A673 (cell line): ENCODE results near the gene CHTF8. TPM values are rescaled to one million over a fixed set of nuclear protein-coding genes. Genes with fewer than 3 reads are reported as not detected.

Source experiments
- BruUV-seq: library from RNA; stranded (reverse); fragments of 400-500 nt; replicated peaks from 2 replicates; lab custom pipeline; 2021; lab: Mats Ljungman, UMichigan
- CTCF ChIA-PET: fragments of 300-600 bp; sonication (Branson Sonifier 250); formaldehyde crosslinking; loops from one replicate; lab custom pipeline; 2022; ENCODE audit warnings: antibody characterized with exemption; lab: Charles Lee
- POLR2A ChIA-PET: fragments of 300-600 bp; sonication (Branson Sonifier 250); formaldehyde crosslinking; loops from one replicate; lab custom pipeline; 2022; ENCODE audit warnings: antibody characterized with exemption; ENCODE audit not compliant: low non-redundant PET; lab: Charles Lee
- DNase-seq: peaks from one replicate; pipeline ENCODE4 v3.0.0-alpha.2; 2015; ENCODE audit warnings: low spot score
- H3K27ac ChIP-seq: fragments of 200-600 bp; sonication (generic); 2 replicates; pipeline ENCODE4 v1.5.1; 2016; ENCODE audit warnings: mixed run types, low read depth, mild to moderate bottlenecking, mixed read lengths, antibody characterized with exemption, low read length; ENCODE audit not compliant: poor library complexity, severe bottlenecking
- H3K27me3 ChIP-seq: fragments of 200-600 bp; sonication (generic); replicated peaks from 2 replicates; pipeline ENCODE4 v1.6.1; 2017; ENCODE audit warnings: mixed run types, low read depth, mild to moderate bottlenecking, mixed read lengths, antibody characterized with exemption, low read length; ENCODE audit not compliant: insufficient read depth, poor library complexity
- H3K36me3 ChIP-seq: fragments of 200-600 bp; sonication (generic); 2 replicates; pipeline ENCODE4 v1.6.1; 2016; ENCODE audit warnings: mixed run types, mild to moderate bottlenecking, mixed read lengths, antibody characterized with exemption, low read length; ENCODE audit not compliant: insufficient read depth, poor library complexity, severe bottlenecking
- H3K4me1 ChIP-seq: fragments of 200-600 bp; sonication (generic); 2 replicates; pipeline ENCODE4 v1.6.1; 2017; ENCODE audit warnings: mixed run types, mild to moderate bottlenecking, mixed read lengths, antibody characterized with exemption, low read length; ENCODE audit not compliant: insufficient read depth, poor library complexity, severe bottlenecking
- H3K4me3 ChIP-seq: fragments of 200-600 bp; sonication (generic); 2 replicates; pipeline ENCODE4 v1.5.1; 2016; ENCODE audit warnings: low read depth, mixed run types, mild to moderate bottlenecking, mixed read lengths, low read length; ENCODE audit not compliant: poor library complexity, severe bottlenecking
- H3K9me3 ChIP-seq: fragments of 200-600 bp; sonication (generic); 2 replicates; pipeline ENCODE4 v1.6.1; 2016; ENCODE audit warnings: mixed run types, low read depth, mild to moderate bottlenecking, mixed read lengths, antibody characterized with exemption, low read length; ENCODE audit not compliant: poor library complexity, severe bottlenecking
- CTCF ChIP-seq: fragments of 300-800, 200-600 bp; sonication (generic); conservative IDR thresholded peaks from 2 replicates; pipeline ENCODE4 v1.5.1; 2017; ENCODE audit warnings: low read depth, mild to moderate bottlenecking, antibody characterized with exemption, low read length, moderate library complexity, mixed read lengths
- EZH2 ChIP-seq: fragments of 200-600 bp; sonication (generic); IDR thresholded peaks from 2 replicates; pipeline ENCODE4 v1.6.1; 2017; ENCODE audit warnings: borderline replicate concordance, low read depth, mild to moderate bottlenecking, mixed read lengths, antibody characterized with exemption, low read length; ENCODE audit not compliant: poor library complexity, severe bottlenecking
- intact Hi-C: fragments of 100-400 bp; cut with micrococcal nuclease; formaldehyde crosslinking; loops from one replicate; pipeline ENCODE4 v1.10.0; 2022; ENCODE audit not compliant: unreplicated experiment
- total RNA-seq: library from RNA; stranded (reverse); gene quantifications from 2 replicates; pipeline ENCODE4 v1.2.3, GENCODE V29; 2021

CHTF8 gene
- total RNA-seq, 1 experiment from 2014 or later = 113 TPM

- POLR2A ChIA-PET = no interaction called here
- Histone ChIP-seq H3K4me3 (no peak overlapping the region), H3K4me1 (peaks cover 4% of the 10 kb centered on the region), H3K36me3 (no peaks in the 10 kb centered on the region), H3K27me3 (no peaks in the 10 kb centered on the region), H3K9me3 (no peaks in the 10 kb centered on the region), H3K27ac (no peak overlapping the region)
- BruUV-seq = no TSS peak
- intact Hi-C loops = no loop called here
- CTCF ChIA-PET = no interaction called here
- TF ChIP-seq CTCF (no peak), EZH2 (no peak)
- no peak for DNase-seq
Observed at GRCh38 chr16:69078073-69078472, 54.3 kb downstream of the CHTF8 start.

- no peak for DNase-seq
- H3K36me3 ChIP-seq = no peaks in the 10 kb centered on the region
- CTCF ChIA-PET = no interaction called here
- no peaks in the 10 kb centered on the region for H3K9me3 ChIP-seq
- no peak overlapping the region for H3K27ac ChIP-seq
- TF ChIP-seq CTCF (no peak), EZH2 (no peak)
- no TSS peak for BruUV-seq
- no peaks in the 10 kb centered on the region for H3K27me3 ChIP-seq
- H3K4me3 ChIP-seq = no peak overlapping the region
- intact Hi-C loops = no loop called here
- peaks cover 12% of the 10 kb centered on the region for H3K4me1 ChIP-seq
- POLR2A ChIA-PET = no interaction called here
Observed at GRCh38 chr16:69077251-69077650, 55.1 kb downstream of the CHTF8 start.

GRCh38 chr16:69073181-69073702 is 59.1 kb downstream of the CHTF8 start:
- H3K27ac ChIP-seq = no peak overlapping the region

More at GRCh38 chr16:69073181-69073702, 59.1 kb downstream of the CHTF8 start:
- no peak overlapping the region for H3K4me3 ChIP-seq
- intact Hi-C loops = no loop called here
- no peaks in the 10 kb centered on the region for H3K9me3 ChIP-seq
- CTCF ChIA-PET = no interaction called here
- TF ChIP-seq CTCF (no peak), EZH2 (no peak)
- no peaks in the 10 kb centered on the region for H3K27me3 ChIP-seq
- POLR2A ChIA-PET = no interaction called here
- H3K36me3 ChIP-seq = no peaks in the 10 kb centered on the region
- no peak for DNase-seq
- peaks cover 15% of the 10 kb centered on the region for H3K4me1 ChIP-seq
- no TSS peak for BruUV-seq
